Esophagus squamous epithelium (tissue), 5 donors: ENCODE data around the gene SERPINF2. TPM values are rescaled to one million over a fixed set of nuclear protein-coding genes. Genes with fewer than 3 reads are reported as not detected.

Experiments used
- DNase-seq: peaks from one replicate; lab custom pipeline; 2025; lab: John Stamatoyannopoulos, UW
- H3K27ac ChIP-seq, 4 donors: fragments of 200-600 bp; sonication (generic); one replicate each; pipeline ENCODE4 v1.5.1; 2016 to 2019; ENCODE audit warnings: mild to moderate bottlenecking in 1 of 4
- H3K27me3 ChIP-seq, 4 donors: fragments of 200-600 bp; sonication (generic); 1 replicate in 3 of 4; 2 replicates in 1 of 4; pipeline versions ENCODE4 v1.5.1 to v1.6.0; 2017 to 2021; ENCODE audit warnings: antibody characterized with exemption in 1 of 4
- H3K36me3 ChIP-seq, 3 donors: fragments of 200-600 bp; sonication (generic); one replicate each; pipeline ENCODE4 v1.5.1; 2016 to 2019
- H3K4me1 ChIP-seq, 3 donors: fragments of 200-600 bp; sonication (generic); one replicate each; pipeline ENCODE4 v1.5.1; 2017 to 2019
- H3K4me3 ChIP-seq, 4 donors: fragments of 200-600 bp; sonication (generic); 1 replicate in 3 of 4; 2 replicates in 1 of 4; pipeline ENCODE4 v1.5.1; 2016 to 2019; ENCODE audit warnings: mild to moderate bottlenecking in 2 of 4, moderate library complexity in 1 of 4
- H3K9me3 ChIP-seq, 3 donors: fragments of 200-600 bp; sonication (generic); one replicate each; pipeline ENCODE4 v1.5.1; 2016 to 2019
- CTCF ChIP-seq, 6 experiments: fragments of 450-650 bp in 4 of 6; fragments of 200-600 bp in 2 of 6; sonication (generic) in 2 of 6; IDR thresholded peaks; one replicate each; pipeline ENCODE4 v1.5.1; 2016 to 2019; ENCODE audit warnings: antibody characterized with exemption in 6 of 6, mild to moderate bottlenecking in 4 of 6, moderate library complexity in 4 of 6
- POLR2A ChIP-seq, 4 donors: fragments of 450-650 bp; IDR thresholded peaks; one replicate each; pipeline ENCODE4 v1.6.1; 2017; ENCODE audit warnings: antibody characterized with exemption in 4 of 4, mild to moderate bottlenecking in 4 of 4, moderate library complexity in 3 of 4
- WGBS, 2 donors: methylation state at CpG; one replicate each; pipeline ENCODE4 v1.1.5; 2018; 5-methylcytosine and 5-hydroxymethylcytosine counted together
- intact Hi-C: fragments of 100-400 bp; cut with DNase I; formaldehyde crosslinking; loops from one replicate; pipeline ENCODE4 v1.15.0; 2022
- total RNA-seq, 4 donors: library from RNA; depleted of rRNA; stranded (reverse); fragments of >200 nt; gene quantifications; one replicate each; pipeline ENCODE4 v1.1.0, GENCODE V29; 2016
- donor health status: DM: yes; HTN: yes; CAD: no.

The SERPINF2 gene
- total RNA-seq, 4 donors from 2014 or later: 0.22 to 7.1 (median 1.6) TPM

- Histone ChIP-seq H3K9me3 (no peaks in the 10 kb centered on the region), H3K36me3 (peaks cover 22 to 97% (median 22%) of the 10 kb centered on the region in 3 donors), H3K27me3 (no peaks in the 10 kb centered on the region), H3K4me1 (peaks cover 25 to 63% (median 38%) of the 10 kb centered on the region in 3 donors), H3K4me3 (no peak overlapping the region), H3K27ac (no peak overlapping the region)
- no peak for DNase-seq
- intact Hi-C loops: no loop called here
- 72 to 73% methylated on average over 9 of the region's 11 CpGs for WGBS, 2 donors
- TF ChIP-seq CTCF (IDR thresholded peaks at IDR 0.05): no peak
- no peak for TF ChIP-seq POLR2A (IDR thresholded peaks at IDR 0.05)
These were observed 9.8 kb upstream of the SERPINF2 start for GRCh38 chr17:1732833-1733321.

GRCh38 chr17:1733759-1734158, 8.9 kb upstream of the SERPINF2 start:
- Histone ChIP-seq H3K36me3 (peaks cover 16 to 96% (median 25%) of the 10 kb centered on the region in 3 donors), H3K27me3 (no peaks in the 10 kb centered on the region), H3K9me3 (no peaks in the 10 kb centered on the region), H3K4me3 (no peak overlapping the region), H3K4me1 (peaks cover 25 to 54% (median 38%) of the 10 kb centered on the region in 3 donors), H3K27ac (no peak overlapping the region)
- TF ChIP-seq CTCF (IDR thresholded peaks at IDR 0.05): no peak
- TF ChIP-seq POLR2A (IDR thresholded peaks at IDR 0.05): no peak
- no peak for DNase-seq
- intact Hi-C loops: no loop called here
- WGBS, 2 donors: 90 to 94% methylated on average over 25 to 27 of the region's 38 CpGs

- no peak for DNase-seq
- TF ChIP-seq POLR2A (IDR thresholded peaks at IDR 0.05) (no peak), CTCF (IDR thresholded peaks at IDR 0.05) (no peak)
- intact Hi-C loops: no loop called here
- Histone ChIP-seq H3K4me1 (peaks cover 19 to 38% (median 23%) of the 10 kb centered on the region in 3 donors), H3K4me3 (no peak overlapping the region), H3K27ac (no peak overlapping the region), H3K27me3 (no peaks in the 10 kb centered on the region), H3K9me3 (no peaks in the 10 kb centered on the region), H3K36me3 (peaks cover 16 to 82% (median 25%) of the 10 kb centered on the region in 3 donors)
- 89% methylated on average over 6 of the region's 10 CpGs; no CpG with 5 or more reads in 1 of the 2 donors for WGBS, 2 donors
These were observed 7.3 kb upstream of the SERPINF2 start for GRCh38 chr17:1735418-1735817.

- no peaks in the 10 kb centered on the region for H3K27me3 ChIP-seq
- DNase-seq: no peak
- peak overlapping the region in 2 of 4 donors; percentile 50 to 70 for H3K27ac ChIP-seq
- intact Hi-C loops: no loop called here
- H3K4me3 ChIP-seq: no peak overlapping the region
- WGBS, 2 donors: 80 to 96% methylated on average over 1 to 5 of the region's 17 CpGs
- no peaks in the 10 kb centered on the region for H3K9me3 ChIP-seq
- peaks cover 14 to 33% (median 18%) of the 10 kb centered on the region in 3 donors for H3K4me1 ChIP-seq
- TF ChIP-seq CTCF (IDR thresholded peaks at IDR 0.05): no peak
- TF ChIP-seq POLR2A (IDR thresholded peaks at IDR 0.05): no peak
- H3K36me3 ChIP-seq: peaks cover 16 to 77% (median 25%) of the 10 kb centered on the region in 3 donors
These were observed 6.8 kb upstream of the SERPINF2 start for GRCh38 chr17:1735834-1736347.
